8988T (cell line): Measurements from ENCODE around the gene MYBPC2.

Experiments used
- DNase-seq: peaks from one replicate; pipeline ENCODE4 v3.0.0; 2011

MYBPC2 gene

GRCh38 chr19:50505856-50506611 lies 73.3 kb downstream of the MYBPC2 start:
- no peak for DNase-seq

GRCh38 chr19:50506700-50507099 lies 74.0 kb downstream of the MYBPC2 start:
- no peak for DNase-seq

GRCh38 chr19:50507376-50507775 lies 74.7 kb downstream of the MYBPC2 start:
- DNase-seq = no peak

GRCh38 chr19:50508843-50509190 lies 76.1 kb downstream of the MYBPC2 start:
- DNase-seq = no peak

GRCh38 chr19:50509366-50509765 lies 76.7 kb downstream of the MYBPC2 start:
- no peak for DNase-seq

- DNase-seq = no peak
Measured at GRCh38 chr19:50510121-50510670, 77.5 kb downstream of the MYBPC2 start.

GRCh38 chr19:50510700-50511068 lies 78.0 kb downstream of the MYBPC2 start:
- DNase-seq = no peak

GRCh38 chr19:50511069-50511822 lies 78.6 kb downstream of the MYBPC2 start, which contains the start of gene JOSD2:
Gene JOSD2, minus strand, starts transcription at chr19:50511191. Its CDS starts 760 bp downstream, at chr19:50510431.
- peak; percentile 97 for DNase-seq

GRCh38 chr19:50512112-50512998 lies 79.7 kb downstream of the MYBPC2 start:
- DNase-seq = no peak

GRCh38 chr19:50512999-50513745 lies 80.5 kb downstream of the MYBPC2 start:
- DNase-seq = no peak

GRCh38 chr19:50513746-50514345 lies 81.2 kb downstream of the MYBPC2 start, which contains the start of gene ASPDH:
Gene ASPDH, minus strand, starts transcription at chr19:50513913. Its CDS starts 90 bp downstream, at chr19:50513823.
- no peak for DNase-seq

GRCh38 chr19:50514346-50515167 lies 81.9 kb downstream of the MYBPC2 start:
- DNase-seq = no peak

- DNase-seq = no peak
Measured at GRCh38 chr19:50515168-50515561, 82.5 kb downstream of the MYBPC2 start.
